Sigmoid colon (tissue), 4 donors: ENCODE results near the gene TNFAIP8.

Source experiments
- CTCF ChIP-seq, 4 experiments: fragments of 450-650 bp in 3 of 4; fragments of 200-600 bp in 1 of 4; IDR thresholded peaks; one replicate each; pipeline ENCODE4 v1.5.1; 2016 to 2019; ENCODE audit warnings: antibody characterized with exemption in 4 of 4, mild to moderate bottlenecking in 3 of 4, moderate library complexity in 2 of 4
- EP300 ChIP-seq, 4 donors: sonication (generic); formaldehyde crosslinking; IDR thresholded peaks; one replicate each; pipeline ENCODE4 v1.6.1; 2017; ENCODE audit warnings: antibody characterized with exemption in 4 of 4
- POLR2A ChIP-seq, 2 donors: fragments of 450-650 bp; IDR thresholded peaks; one replicate each; pipeline ENCODE4 v1.6.1; 2016; ENCODE audit warnings: antibody characterized with exemption in 2 of 2, mild to moderate bottlenecking in 2 of 2, moderate library complexity in 2 of 2
- POLR2AphosphoS5 ChIP-seq, 4 donors: sonication (generic); formaldehyde crosslinking; IDR thresholded peaks; one replicate each; pipeline ENCODE4 v1.6.1; 2017; ENCODE audit warnings: antibody characterized with exemption in 4 of 4

GRCh38 chr5:119366540-119366881, 10.7 kb downstream of the TNFAIP8 start:
- TF ChIP-seq CTCF (IDR thresholded peaks at IDR 0.05), result no peak
- TF ChIP-seq POLR2A (IDR thresholded peaks at IDR 0.05), result no peak
- no peak for TF ChIP-seq POLR2AphosphoS5 (IDR thresholded peaks at IDR 0.05)
- TF ChIP-seq EP300 (IDR thresholded peaks at IDR 0.05), result no peak
